ENCODE measurements around the gene ERCC6. TPM values are rescaled to one million over a fixed set of nuclear protein-coding genes. Genes with fewer than 3 reads are reported as not detected.

ERCC6 gene
- total and polyA plus RNA-seq, 7 donors, result 3.0 to 16.6 (median 10.9) TPM

GRCh38 chr10:49532461-49532860, 6.5 kb downstream of the ERCC6 start:
- TF ChIP-seq POLR2A (IDR thresholded peaks at IDR 0.05) (no peak), POLR2AphosphoS5 (IDR thresholded peaks at IDR 0.05) (no peak), EP300 (IDR thresholded peaks at IDR 0.05) (no peak)
- TF ChIP-seq, protein P1, sequence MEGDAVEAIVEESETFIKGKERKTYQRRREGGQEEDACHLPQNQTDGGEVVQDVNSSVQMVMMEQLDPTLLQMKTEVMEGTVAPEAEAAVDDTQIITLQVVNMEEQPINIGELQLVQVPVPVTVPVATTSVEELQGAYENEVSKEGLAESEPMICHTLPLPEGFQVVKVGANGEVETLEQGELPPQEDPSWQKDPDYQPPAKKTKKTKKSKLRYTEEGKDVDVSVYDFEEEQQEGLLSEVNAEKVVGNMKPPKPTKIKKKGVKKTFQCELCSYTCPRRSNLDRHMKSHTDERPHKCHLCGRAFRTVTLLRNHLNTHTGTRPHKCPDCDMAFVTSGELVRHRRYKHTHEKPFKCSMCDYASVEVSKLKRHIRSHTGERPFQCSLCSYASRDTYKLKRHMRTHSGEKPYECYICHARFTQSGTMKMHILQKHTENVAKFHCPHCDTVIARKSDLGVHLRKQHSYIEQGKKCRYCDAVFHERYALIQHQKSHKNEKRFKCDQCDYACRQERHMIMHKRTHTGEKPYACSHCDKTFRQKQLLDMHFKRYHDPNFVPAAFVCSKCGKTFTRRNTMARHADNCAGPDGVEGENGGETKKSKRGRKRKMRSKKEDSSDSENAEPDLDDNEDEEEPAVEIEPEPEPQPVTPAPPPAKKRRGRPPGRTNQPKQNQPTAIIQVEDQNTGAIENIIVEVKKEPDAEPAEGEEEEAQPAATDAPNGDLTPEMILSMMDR (IDR thresholded peaks at IDR 0.05), result no peak
- Histone ChIP-seq H3K36me3 (peaks cover 4 to 51% (median 6%) of the 10 kb centered on the region in 4 donors), H3K4me3 (no peak overlapping the region), H3K27me3 (no peaks in the 10 kb centered on the region), H3K4me1 (peaks cover 0 to under 1% (median 0%) of the 10 kb centered on the region in 4 donors), H3K27ac (no peak overlapping the region), H3K9me3 (no peaks in the 10 kb centered on the region)
- intact Hi-C loops (cut with DNase I), result loop anchor here (10.0 kb wide), 1 partner anchor 1228 kb away; the partner anchor contains the start of gene MAPK8
- WGBS, 2 donors, result 96% methylated on average over 15 of the region's 15 CpGs
- DNase-seq, result no peak

DNA sequence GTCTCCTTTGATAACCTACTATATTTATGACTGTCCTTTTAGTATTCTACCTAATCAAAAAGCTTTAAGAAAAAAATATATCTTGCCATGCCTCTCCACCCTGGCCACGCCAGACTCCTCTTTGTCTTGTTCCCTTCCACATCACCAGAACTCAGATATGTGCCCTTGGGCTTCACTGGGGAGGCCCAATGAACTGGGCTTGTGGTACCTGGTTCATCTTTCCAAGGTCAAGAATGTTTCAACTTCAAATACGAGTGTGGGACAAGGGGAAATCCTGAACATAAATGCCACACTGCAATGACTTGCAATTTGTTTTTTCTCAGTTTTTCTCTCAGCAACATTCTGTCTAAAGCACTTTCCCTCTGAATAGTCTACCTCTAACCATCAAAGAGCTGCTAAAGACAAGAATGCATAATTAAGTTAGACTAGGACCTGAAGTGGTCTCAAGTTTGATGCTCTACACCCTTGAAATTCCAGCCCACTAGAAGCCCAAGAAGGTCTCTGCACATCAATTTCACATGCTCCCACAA, 9.9 kb downstream of the ERCC6 start:
- no peak for TF ChIP-seq POLR2A (IDR thresholded peaks at IDR 0.05)
- no peak for TF ChIP-seq POLR2AphosphoS5 (IDR thresholded peaks at IDR 0.05)
- TF ChIP-seq, protein P1 (IDR thresholded peaks at IDR 0.05), result no peak
- TF ChIP-seq EP300 (IDR thresholded peaks at IDR 0.05), result no peak
- H3K4me3 ChIP-seq, result no peak overlapping the region
- no peaks in the 10 kb centered on the region for H3K27me3 ChIP-seq
- 84 to 90% methylated on average over 2 of the region's 2 CpGs for WGBS, 2 donors
- H3K27ac ChIP-seq, result no peak overlapping the region
- intact Hi-C loops (cut with DNase I), result no loop called here
- no peak for DNase-seq
- peaks cover 11 to 85% (median 24%) of the 10 kb centered on the region in 4 donors for H3K36me3 ChIP-seq
- no peaks in the 10 kb centered on the region for H3K4me1 ChIP-seq
- H3K9me3 ChIP-seq, result no peaks in the 10 kb centered on the region

DNA sequence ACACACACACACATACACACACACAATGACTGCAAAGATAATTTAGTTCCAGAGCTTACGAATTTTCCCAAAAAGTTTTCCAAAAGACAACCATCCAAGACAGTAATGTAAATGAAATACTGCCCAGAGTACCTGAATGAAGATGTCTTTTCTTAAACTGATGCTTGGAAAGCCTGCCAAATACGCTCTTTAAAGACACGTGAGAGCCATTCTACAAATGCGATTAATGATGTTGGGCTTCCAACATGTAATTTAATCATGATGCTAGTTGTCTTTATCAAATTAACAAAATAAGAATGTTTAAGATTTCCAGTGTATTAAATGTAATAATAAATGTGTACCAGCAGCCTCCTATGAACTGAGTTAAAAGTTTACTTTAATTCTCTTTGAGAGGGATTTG, 11.1 kb downstream of the ERCC6 start:
- Histone ChIP-seq H3K27me3 (no peaks in the 10 kb centered on the region), H3K4me3 (no peak overlapping the region), H3K4me1 (no peaks in the 10 kb centered on the region), H3K9me3 (no peaks in the 10 kb centered on the region), H3K36me3 (peaks cover 13 to 97% (median 30%) of the 10 kb centered on the region in 4 donors), H3K27ac (no peak overlapping the region)
- 84 to 95% methylated on average over 4 of the region's 4 CpGs for WGBS, 2 donors
- TF ChIP-seq POLR2AphosphoS5 (IDR thresholded peaks at IDR 0.05) (no peak), EP300 (IDR thresholded peaks at IDR 0.05) (no peak), POLR2A (IDR thresholded peaks at IDR 0.05) (no peak)
- TF ChIP-seq, protein P1 (IDR thresholded peaks at IDR 0.05), result no peak
- DNase-seq, result no peak
- intact Hi-C loops (cut with DNase I), result no loop called here

DNA sequence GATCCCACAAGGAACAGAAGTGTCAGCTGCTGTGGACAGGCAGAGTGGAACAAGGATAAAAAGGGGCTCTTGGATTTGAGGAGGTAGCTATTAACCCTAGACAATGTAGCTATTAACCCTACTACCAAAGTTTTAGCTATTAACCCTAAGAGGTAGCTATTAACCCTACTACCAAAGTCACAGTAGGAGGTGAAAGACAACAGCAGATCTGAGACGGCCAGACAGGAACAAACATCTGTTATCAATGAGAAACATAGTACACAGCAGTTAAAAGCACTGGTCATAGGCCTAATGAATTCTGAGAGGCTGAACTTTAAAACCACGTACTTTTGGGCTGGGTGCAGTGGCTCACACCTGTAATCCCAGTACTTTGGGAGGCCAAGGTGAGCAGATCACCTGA, 11.9 kb downstream of the ERCC6 start:
- no peak for DNase-seq
- no peaks in the 10 kb centered on the region for H3K9me3 ChIP-seq
- H3K4me1 ChIP-seq, result no peaks in the 10 kb centered on the region
- WGBS, 2 donors, result 86 to 89% methylated on average over 2 of the region's 2 CpGs
- intact Hi-C loops (cut with DNase I), result no loop called here
- no peak overlapping the region for H3K27ac ChIP-seq
- H3K27me3 ChIP-seq, result no peaks in the 10 kb centered on the region
- TF ChIP-seq, protein P1 (IDR thresholded peaks at IDR 0.05), result no peak
- no peak for TF ChIP-seq EP300 (IDR thresholded peaks at IDR 0.05)
- no peak for TF ChIP-seq POLR2AphosphoS5 (IDR thresholded peaks at IDR 0.05)
- TF ChIP-seq POLR2A (IDR thresholded peaks at IDR 0.05), result no peak
- peaks cover 8 to 97% (median 28%) of the 10 kb centered on the region in 4 donors for H3K36me3 ChIP-seq
- no peak overlapping the region for H3K4me3 ChIP-seq

DNA sequence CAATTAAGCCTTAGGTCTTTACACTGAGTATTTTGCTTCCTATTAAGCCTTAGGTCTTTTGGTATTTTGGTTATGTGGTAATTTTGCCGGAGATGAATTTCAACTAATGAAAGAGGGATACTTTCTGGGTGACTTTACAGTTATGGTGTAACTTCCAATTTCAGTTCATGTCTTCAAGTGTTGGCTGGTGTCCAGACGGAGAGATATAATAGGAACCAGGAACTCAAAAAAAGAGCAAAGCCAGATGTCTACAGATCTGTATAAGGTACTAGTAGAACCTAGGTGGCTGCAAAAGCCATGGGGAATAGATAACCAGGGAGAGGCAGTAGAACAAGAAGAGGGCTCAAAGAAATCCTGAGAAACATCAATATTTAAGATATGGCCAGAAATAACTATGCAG, 12.3 kb downstream of the ERCC6 start:
- intact Hi-C loops (cut with DNase I), result no loop called here
- H3K36me3 ChIP-seq, result peaks cover 7 to 92% (median 27%) of the 10 kb centered on the region in 4 donors

More for the DNA sequence above, 12.3 kb downstream of the ERCC6 start:
- TF ChIP-seq, protein P1 (IDR thresholded peaks at IDR 0.05), result no peak
- TF ChIP-seq EP300 (IDR thresholded peaks at IDR 0.05) (no peak), POLR2A (IDR thresholded peaks at IDR 0.05) (no peak), POLR2AphosphoS5 (IDR thresholded peaks at IDR 0.05) (no peak)
- no peaks in the 10 kb centered on the region for H3K4me1 ChIP-seq
- H3K9me3 ChIP-seq, result no peaks in the 10 kb centered on the region
- no peak overlapping the region for H3K27ac ChIP-seq
- H3K4me3 ChIP-seq, result no peak overlapping the region
- no peaks in the 10 kb centered on the region for H3K27me3 ChIP-seq
- 75 to 87% methylated on average over 2 of the region's 2 CpGs for WGBS, 2 donors
- DNase-seq, result no peak

Data from sigmoid colon (tissue), 7 donors.